HCT116 (cell line): ENCODE measurements around the gene APBB2. TPM values are rescaled to one million over a fixed set of nuclear protein-coding genes. Genes with fewer than 3 reads are reported as not detected.
A peak's percentile ranks its signal among the peaks of the same experiment; 100 is the strongest.

ENCODE experiments used
- ATAC-seq: fragments of 200-7000 bp; cut with Tn5 transposase; 2 replicates; pipeline ENCODE4 v1.9.1; 2020; ENCODE audit warnings: mild to moderate bottlenecking, moderate library complexity
- BruUV-seq: library from RNA; stranded (reverse); fragments of 400-500 nt; replicated peaks from 2 replicates; lab custom pipeline; 2021; lab: Mats Ljungman, UMichigan
- CTCF ChIA-PET: fragments of 300-600 bp; sonication (Branson Sonifier 250); formaldehyde crosslinking; loops from one replicate; lab custom pipeline; 2021; ENCODE audit warnings: antibody characterized with exemption; lab: Charles Lee
- POLR2A ChIA-PET: fragments of 300-600, 350-600 bp; sonication (Branson Sonifier 250); formaldehyde crosslinking; loops from one replicate; lab custom pipeline; 2021; ENCODE audit warnings: antibody characterized with exemption; lab: Charles Lee
- RAD21 ChIA-PET, 2 experiments: fragments of 300-600 bp; sonication (Branson Sonifier 250); formaldehyde crosslinking; loops; one replicate each; lab custom pipeline; 2023; ENCODE audit warnings: low total read pairs in 2 of 2; ENCODE audit not compliant: uncharacterized antibody in 2 of 2, unreplicated experiment in 2 of 2, low non-redundant PET in 1 of 2; lab: Charles Lee
- DNase-seq: peaks from one replicate; pipeline ENCODE4 v3.0.0-alpha.2; 2010; ENCODE audit warnings: low read depth, low spot score
- H2AFZ ChIP-seq: fragments of 200-600 bp; shearing (Covaris generic), sonication (generic); 2 replicates; pipeline ENCODE4 v1.6.1; 2017; ENCODE audit warnings: low read depth, mixed run types, mixed read lengths, antibody characterized with exemption, low read length; ENCODE audit not compliant: poor library complexity, severe bottlenecking
- H3K27ac ChIP-seq: 2 replicates; pipeline ENCODE4 v1.5.1; 2012; ENCODE audit warnings: low read depth, low read length
- H3K27me3 ChIP-seq: fragments of 200-600 bp; sonication (generic); 2 replicates; pipeline ENCODE4 v1.6.1; 2016; ENCODE audit warnings: mixed run types, low read length, mixed read lengths; ENCODE audit not compliant: insufficient read depth
- H3K36me3 ChIP-seq, 2 experiments: fragments of 200-500 bp in 1 of 2; fragments of 200-600 bp in 1 of 2; sonication (Bioruptor generic) in 1 of 2; sonication (generic) in 1 of 2; 2 replicates each; pipeline versions ENCODE4 v1.5.1 to v1.6.1; 2014 to 2016; ENCODE audit warnings: low read length in 2 of 2, inconsistent platforms in 1 of 2, mixed read lengths in 1 of 2, mixed run types in 1 of 2; ENCODE audit not compliant: insufficient read depth in 2 of 2, control insufficient read depth in 1 of 2
- H3K4me1 ChIP-seq, 2 experiments: fragments of 200-600 bp in 1 of 2; sonication (generic) in 1 of 2; 2 replicates each; pipeline versions ENCODE4 v1.5.1 to v1.6.1; 2012 to 2017; ENCODE audit warnings: low read length in 2 of 2, inconsistent platforms in 1 of 2, mild to moderate bottlenecking in 1 of 2, mixed read lengths in 1 of 2, mixed run types in 1 of 2, moderate library complexity in 1 of 2; ENCODE audit not compliant: insufficient read depth in 2 of 2, control insufficient read depth in 1 of 2
- H3K4me2 ChIP-seq: fragments of 200-600 bp; sonication (generic); 2 replicates; pipeline ENCODE4 v1.6.1; 2017; ENCODE audit warnings: mixed run types, low read length, mixed read lengths
- H3K4me3 ChIP-seq, 2 experiments: fragments of 200-600 bp in 1 of 2; sonication (generic) in 1 of 2; replicated peaks in 1 of 2; 2 replicates each; pipeline ENCODE4 v1.5.1; 2011 to 2016; ENCODE audit warnings: low read length in 2 of 2, control low read depth in 1 of 2, low read depth in 1 of 2, mild to moderate bottlenecking in 1 of 2, mixed read lengths in 1 of 2, mixed run types in 1 of 2
- H3K79me2 ChIP-seq: fragments of 200-600 bp; sonication (generic); 2 replicates; pipeline ENCODE4 v1.6.1; 2017; ENCODE audit warnings: mild to moderate bottlenecking, mixed run types, low read length, moderate library complexity, mixed read lengths; ENCODE audit not compliant: insufficient read depth
- H3K9ac ChIP-seq: fragments of 200-600 bp; sonication (generic); 2 replicates; pipeline ENCODE4 v1.6.1; 2016; ENCODE audit warnings: low read length, mixed read lengths
- H3K9me2 ChIP-seq: fragments of 200-600 bp; sonication (generic), shearing (Covaris generic); 2 replicates; pipeline ENCODE4 v1.6.1; 2017; ENCODE audit warnings: mixed run types, mild to moderate bottlenecking, moderate library complexity; ENCODE audit not compliant: insufficient read depth
- H3K9me3 ChIP-seq, 2 experiments: fragments of 200-500 bp in 1 of 2; fragments of 200-600 bp in 1 of 2; sonication (Bioruptor generic) in 1 of 2; sonication (generic) in 1 of 2; 2 replicates each; pipeline ENCODE4 v1.6.1; 2014 to 2017; ENCODE audit warnings: low read length in 2 of 2, mixed read lengths in 2 of 2, inconsistent platforms in 1 of 2, low read depth in 1 of 2, mild to moderate bottlenecking in 1 of 2, mixed run types in 1 of 2, moderate library complexity in 1 of 2; ENCODE audit not compliant: control insufficient read depth in 1 of 2, insufficient read depth in 1 of 2
- H4K20me1 ChIP-seq: fragments of 200-600 bp; sonication (generic), shearing (Covaris generic); 2 replicates; pipeline ENCODE4 v1.6.1; 2017; ENCODE audit warnings: mixed run types, mild to moderate bottlenecking, moderate library complexity; ENCODE audit not compliant: insufficient read depth
- EZH2phosphoT487 ChIP-seq: fragments of 200-600 bp; IDR thresholded peaks from 2 replicates; pipeline ENCODE4 v1.6.1; 2018; ENCODE audit warnings: antibody characterized with exemption, borderline replicate concordance
- FOSL1 ChIP-seq: IDR thresholded peaks from 2 replicates; pipeline ENCODE4 v1.6.1; 2012; ENCODE audit warnings: low read depth
- JUND ChIP-seq: IDR thresholded peaks from 2 replicates; pipeline ENCODE4 v1.6.1; 2012
- POLR2A ChIP-seq: IDR thresholded peaks from 2 replicates; pipeline ENCODE4 v1.7.0; 2011; ENCODE audit warnings: borderline replicate concordance; ENCODE audit not compliant: insufficient read depth, insufficient read length; ENCODE audit errors: extremely low read depth
- ZFX ChIP-seq: fragments of 450-650 bp; IDR thresholded peaks from 2 replicates; pipeline ENCODE4 v1.6.1; 2017
- intact Hi-C: fragments of 100-400 bp; cut with micrococcal nuclease; formaldehyde crosslinking; loops from 2 replicates; pipeline ENCODE4 v1.10.0; 2022
- total RNA-seq: library from RNA; stranded (reverse); gene quantifications from one replicate; pipeline ENCODE4 v1.2.1, GENCODE V29; 2021; ENCODE audit not compliant: unreplicated experiment
- TF ChIP-seq, protein P1 (sequence below): IDR thresholded peaks from 2 replicates; pipeline ENCODE4 v1.6.1; 2012

The APBB2 gene
- total RNA-seq, 1 experiment from 2014 or later = 72.5 TPM

GRCh38 chr4:41012293-41012692 is 202.0 kb downstream of the APBB2 start:
- Histone ChIP-seq H3K4me2 (no peak overlapping the region), H3K9me3 (no peaks in the 10 kb centered on the region), H3K9ac (no peak overlapping the region), H3K79me2 (peaks cover 43% of the 10 kb centered on the region), H3K4me3 (no peak overlapping the region), H3K36me3 (no peaks in the 10 kb centered on the region), H3K4me1 (no peaks in the 10 kb centered on the region), H4K20me1 (no peaks in the 10 kb centered on the region), H3K27ac (no peak overlapping the region), H3K27me3 (no peaks in the 10 kb centered on the region), H3K9me2 (no peaks in the 10 kb centered on the region), H2AFZ (no peak overlapping the region)
- TF ChIP-seq FOSL1 = no peak
- no peak for TF ChIP-seq ZFX
- TF ChIP-seq EZH2phosphoT487 = no peak
- no TSS peak for BruUV-seq
- CTCF ChIA-PET = interaction anchor here (0.6 kb wide), 1 partner anchor 40 kb away, joined by 3 read pairs; no protein-coding TSS in a partner anchor
- RAD21 ChIA-PET = no interaction called here
- intact Hi-C loops = no loop called here
- ATAC-seq = no peak
- no peak for DNase-seq
- POLR2A ChIA-PET = no interaction called here

GRCh38 chr4:41009411-41009810 is 204.9 kb downstream of the APBB2 start:
- H3K4me3 ChIP-seq = no peak overlapping the region
- no TSS peak for BruUV-seq
- H3K27ac ChIP-seq = no peak overlapping the region
- no peaks in the 10 kb centered on the region for H3K4me1 ChIP-seq
- no peak overlapping the region for H3K9ac ChIP-seq
- no peaks in the 10 kb centered on the region for H3K27me3 ChIP-seq
- H4K20me1 ChIP-seq = no peaks in the 10 kb centered on the region
- H3K9me3 ChIP-seq = no peaks in the 10 kb centered on the region
- H3K79me2 ChIP-seq = peaks cover 57% of the 10 kb centered on the region
- DNase-seq = no peak
- no peak overlapping the region for H2AFZ ChIP-seq
- POLR2A ChIA-PET = no interaction called here
- no peaks in the 10 kb centered on the region for H3K9me2 ChIP-seq
- no peaks in the 10 kb centered on the region for H3K36me3 ChIP-seq
- ATAC-seq = no peak
- RAD21 ChIA-PET = no interaction called here
- intact Hi-C loops = no loop called here
- CTCF ChIA-PET = no interaction called here
- TF ChIP-seq JUND (0 out of 2 replicates have a peak, but pooled peaks have one; percentile 18), FOSL1 (peak; percentile 25; the same call in 1 of the 2 replicates), POLR2A (no peak)
- TF ChIP-seq, protein P1, sequence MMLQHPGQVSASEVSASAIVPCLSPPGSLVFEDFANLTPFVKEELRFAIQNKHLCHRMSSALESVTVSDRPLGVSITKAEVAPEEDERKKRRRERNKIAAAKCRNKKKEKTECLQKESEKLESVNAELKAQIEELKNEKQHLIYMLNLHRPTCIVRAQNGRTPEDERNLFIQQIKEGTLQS = 0 out of 2 replicates have a peak, but pooled peaks have one; percentile 25
- TF ChIP-seq, all 23 proteins: peak for 3
- H3K4me2 ChIP-seq = no peak overlapping the region
